NT2/D1 (cell line): ENCODE measurements around the gene MRPL36.

ENCODE experiments used
- SUZ12 ChIP-seq: IDR thresholded peaks from 2 replicates; pipeline ENCODE4 v1.6.1; 2011; ENCODE audit not compliant: insufficient read length, insufficient read depth; ENCODE audit errors: extremely low read depth
- YY1 ChIP-seq: IDR thresholded peaks from 2 replicates; pipeline ENCODE4 v1.6.1; 2011; ENCODE audit not compliant: insufficient read length, insufficient read depth
- ZNF274 ChIP-seq: IDR thresholded peaks from 2 replicates; pipeline ENCODE4 v1.6.1; 2011; ENCODE audit warnings: mild to moderate bottlenecking, low read depth, low read length

DNA sequence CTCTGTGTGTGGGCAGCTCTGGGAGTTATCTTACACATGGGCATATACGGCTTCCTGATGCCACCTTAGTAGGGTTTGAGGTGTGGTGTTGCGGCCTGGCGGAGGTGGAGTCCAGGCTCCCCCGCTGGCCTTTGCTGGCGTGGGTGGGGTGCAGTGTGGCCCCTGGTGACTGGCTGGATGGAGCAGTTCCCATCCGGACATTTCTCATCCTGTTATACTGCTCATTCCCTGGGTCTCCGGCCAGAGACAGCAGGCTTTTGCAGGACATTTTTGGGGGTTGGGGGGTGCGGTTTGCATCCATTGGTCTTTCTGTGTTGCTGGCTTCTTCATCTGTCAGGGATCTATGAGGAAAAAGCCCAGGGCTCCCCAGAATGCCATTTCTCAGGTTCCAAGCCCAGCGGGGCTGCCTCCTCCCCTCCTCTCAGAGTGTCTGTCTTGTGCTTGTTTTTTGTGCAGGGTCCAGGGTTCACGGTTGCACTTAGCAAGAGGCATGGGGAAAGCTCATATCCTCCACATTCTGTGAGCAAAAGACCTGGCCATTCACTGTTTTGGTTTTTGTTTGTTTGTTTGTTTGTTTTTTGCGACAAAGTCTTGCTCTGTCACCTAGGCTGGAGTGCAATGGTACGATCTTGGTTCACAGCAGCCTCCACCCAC lies 23.9 kb upstream of the MRPL36 start:
- no peak for TF ChIP-seq ZNF274
- TF ChIP-seq YY1 = no peak
- TF ChIP-seq SUZ12 = no peak
